Activated gamma-delta T cell treated with anti-CD3 and anti-CD28 coated beads, Interleukin-2, amount 50 U/mL, for 16 hours (primary cell): ENCODE results near the gene ASS1.

ENCODE experiments used
- DNase-seq: peaks from one replicate; pipeline ENCODE4 v3.0.0-alpha.2; 2020; ENCODE audit warnings: low read depth

Gene ASS1

GRCh38 chr9:130473009-130473408 is 28.2 kb downstream of the ASS1 start:
- DNase-seq, result no peak

DNA sequence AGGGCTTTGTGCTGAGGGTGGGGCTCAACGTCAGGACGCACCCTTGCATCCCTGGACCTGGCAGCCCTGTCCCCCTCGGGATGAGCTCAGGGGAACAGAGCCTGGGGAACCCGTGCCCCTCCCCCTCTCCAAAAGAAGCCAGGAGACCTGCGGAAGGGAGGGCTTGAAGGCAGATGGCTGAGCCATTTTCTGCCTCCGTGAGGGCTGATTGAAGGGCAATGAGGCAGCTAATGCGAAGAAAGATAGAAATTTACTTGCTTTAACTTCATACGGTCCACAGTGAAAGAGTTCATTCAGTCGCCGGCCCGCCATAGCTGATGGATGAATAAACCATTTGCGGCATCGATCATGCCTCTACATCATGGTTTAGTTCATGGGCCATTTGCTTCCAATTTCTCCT is 28.8 kb downstream of the ASS1 start:
- no peak for DNase-seq

DNA sequence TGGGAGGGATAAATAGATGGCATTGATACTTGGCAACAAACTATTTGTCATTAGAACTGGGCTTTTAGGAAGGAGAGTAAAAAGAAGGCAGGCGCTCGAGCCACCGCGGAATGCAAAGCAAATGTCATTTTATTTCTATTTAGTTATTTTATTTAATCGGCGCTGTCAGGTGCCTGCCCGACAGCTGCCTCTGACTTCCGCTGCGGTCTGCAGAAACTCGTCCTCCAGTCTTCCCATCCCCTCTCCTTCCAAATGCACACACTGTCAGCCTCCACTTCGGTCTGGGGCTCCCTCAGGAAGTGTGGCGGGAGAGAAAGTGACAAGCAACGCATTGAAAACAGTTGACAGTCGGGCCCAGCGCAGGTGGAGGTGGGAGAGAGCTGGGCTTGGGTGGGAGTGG is 29.3 kb downstream of the ASS1 start:
- no peak for DNase-seq

- DNase-seq, result no peak
Observed at GRCh38 chr9:130476151-130476730, 31.5 kb downstream of the ASS1 start.

- DNase-seq, result no peak
Observed at GRCh38 chr9:130477564-130477963, 32.8 kb downstream of the ASS1 start.

DNA sequence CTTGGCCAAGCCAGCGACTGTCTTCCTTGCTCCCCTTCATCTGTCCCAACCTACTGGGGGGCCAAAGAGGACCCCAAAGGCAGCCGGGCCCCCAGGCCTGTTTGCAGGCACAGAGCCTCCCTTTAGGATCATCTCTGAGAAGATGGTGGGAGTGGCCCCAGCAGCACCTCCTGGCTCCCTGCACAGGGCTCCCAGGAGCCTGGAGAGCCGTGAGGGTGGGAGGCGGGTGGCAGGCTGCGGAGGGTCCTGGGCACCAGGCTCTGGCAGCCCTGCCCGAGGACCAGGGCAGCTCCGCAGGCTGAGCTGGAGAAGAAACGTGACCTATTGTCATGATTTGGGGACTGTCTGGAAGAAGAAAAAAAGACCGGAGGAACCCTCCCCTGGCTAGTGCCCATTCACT is 33.4 kb downstream of the ASS1 start:
- no peak for DNase-seq

DNA sequence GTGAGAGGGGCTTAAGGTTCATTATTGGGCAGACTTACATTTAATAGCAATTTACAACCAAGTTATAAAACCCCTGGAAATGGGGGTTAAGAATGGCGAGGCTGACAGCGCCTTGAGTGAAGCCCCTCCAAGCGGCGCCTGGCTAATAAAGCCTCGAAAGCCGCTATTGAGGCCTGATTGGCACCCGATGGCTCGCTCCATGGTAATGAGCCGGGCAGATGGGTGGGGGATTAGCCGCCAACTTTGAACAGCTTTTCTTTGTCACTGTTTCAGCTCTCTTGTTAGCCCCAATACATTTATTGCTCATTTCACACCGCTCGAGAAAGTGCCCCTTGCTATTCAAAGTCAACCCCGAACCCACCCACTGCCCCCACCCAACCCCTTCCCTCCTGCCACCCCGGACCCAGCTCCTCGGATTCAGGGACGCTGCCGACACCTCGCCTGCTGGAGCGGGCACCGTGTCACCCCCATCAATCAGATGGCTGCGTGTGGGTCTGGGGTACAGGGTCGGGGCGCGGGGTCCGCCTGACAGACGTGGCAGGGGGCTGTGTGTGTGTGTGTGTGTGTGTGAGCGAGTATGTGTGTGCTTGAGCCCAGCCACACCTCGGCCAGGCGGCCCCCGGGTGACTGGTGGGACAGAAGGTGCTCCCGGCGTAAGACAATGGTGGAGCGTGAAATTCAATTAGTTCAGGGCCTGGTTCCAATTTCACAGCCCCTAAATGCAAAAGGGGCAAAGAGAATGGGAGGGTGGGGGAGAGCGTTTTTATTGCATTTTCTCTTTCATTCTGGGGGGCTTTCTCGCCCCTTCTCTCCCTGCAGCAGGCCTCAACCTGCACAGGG is 34.2 kb downstream of the ASS1 start:
- no peak for DNase-seq

DNA sequence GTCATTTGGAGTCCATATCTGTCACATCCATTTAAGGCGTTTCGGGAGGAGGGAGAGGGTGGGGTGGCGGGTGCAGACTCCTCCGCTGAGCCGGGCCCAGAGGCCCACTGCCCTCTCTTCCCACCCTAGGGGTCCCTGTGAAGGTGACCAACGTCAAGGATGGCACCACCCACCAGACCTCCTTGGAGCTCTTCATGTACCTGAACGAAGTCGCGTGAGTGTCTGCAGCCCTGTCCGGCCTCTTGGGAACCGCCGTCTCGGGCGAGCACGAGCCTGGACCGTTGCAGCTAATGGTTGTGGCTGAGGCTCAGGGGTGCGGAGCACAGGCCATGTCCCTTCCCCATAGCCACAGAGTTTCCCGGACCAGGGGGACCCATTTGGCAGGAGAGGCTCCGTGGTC is 34.8 kb downstream of the ASS1 start:
- no peak for DNase-seq

DNA sequence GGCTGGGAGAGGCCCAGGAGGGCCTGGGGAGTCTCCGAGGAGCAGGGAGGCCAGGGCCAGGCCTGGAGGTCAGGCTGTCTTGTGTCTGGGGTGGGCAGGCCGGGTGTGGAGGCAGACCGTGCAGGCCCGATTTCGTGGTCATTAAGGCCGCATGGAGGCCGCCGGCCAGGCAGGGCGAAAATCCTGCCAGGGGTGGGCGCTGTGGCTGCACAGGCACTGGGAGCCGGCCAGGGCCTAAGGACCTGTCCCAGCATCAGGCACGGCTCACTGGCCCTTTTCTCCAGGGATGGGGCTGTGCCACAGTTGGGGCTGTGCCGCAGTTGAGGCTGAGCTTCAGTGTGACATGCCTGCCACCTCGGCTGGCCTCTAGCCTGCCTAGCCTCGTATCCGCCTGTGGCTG is 35.9 kb downstream of the ASS1 start:
- DNase-seq, result no peak

DNA sequence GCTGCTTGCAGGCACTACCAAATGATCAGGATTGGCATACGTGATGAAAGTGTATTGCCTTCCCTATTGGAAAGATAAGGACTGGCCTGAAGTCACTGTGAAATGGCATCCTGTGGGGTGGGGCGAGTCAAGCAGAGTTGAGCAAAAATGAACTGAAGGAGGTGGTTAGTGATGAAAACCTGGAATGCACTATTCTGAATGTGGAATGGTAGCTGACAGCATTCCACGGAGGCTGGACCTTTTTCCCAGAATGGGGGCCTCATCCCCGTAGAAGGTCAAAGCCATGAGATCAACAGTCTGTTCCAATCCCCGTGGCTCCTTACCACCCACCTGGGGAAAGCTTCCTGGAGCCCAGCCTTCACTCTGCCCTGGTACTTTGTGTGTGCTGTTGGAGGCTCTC is 37.7 kb downstream of the ASS1 start:
- DNase-seq, result no peak

GRCh38 chr9:130483371-130483971 is 38.7 kb downstream of the ASS1 start:
- DNase-seq, result no peak

DNA sequence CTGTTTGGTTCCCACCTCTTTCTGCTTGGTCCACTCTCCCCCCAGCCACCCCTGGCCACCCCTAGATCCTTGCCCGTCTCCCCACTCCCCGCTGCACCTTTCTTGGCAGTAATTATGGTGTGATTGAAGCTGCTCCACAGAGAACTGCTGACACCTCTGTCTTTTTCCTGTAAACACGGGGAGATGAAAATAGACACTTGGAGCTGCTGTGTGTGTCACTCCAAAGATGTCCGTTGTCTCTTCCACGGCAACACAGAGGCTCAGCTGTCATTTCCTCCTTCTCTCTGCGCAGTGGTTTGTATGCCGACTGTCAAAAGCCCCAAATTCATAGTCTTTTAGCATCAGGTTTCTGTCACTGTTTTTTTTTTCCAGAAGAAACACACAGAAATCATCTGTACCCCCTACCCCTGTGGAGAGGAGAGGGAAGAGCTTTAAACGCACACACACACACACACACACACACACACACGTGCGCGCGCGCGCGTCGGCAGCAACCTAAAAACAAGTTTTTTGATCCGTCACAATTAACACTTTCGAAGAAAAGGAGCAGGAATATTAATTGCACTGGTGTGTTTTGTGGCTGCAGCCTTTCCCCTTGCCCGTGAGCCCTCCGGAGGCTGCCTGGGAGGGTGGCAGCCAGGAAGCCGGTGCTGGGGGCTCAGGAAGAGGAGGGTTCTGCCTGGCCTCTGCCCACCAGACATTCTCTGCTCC is 39.8 kb downstream of the ASS1 start:
- no peak for DNase-seq

DNA sequence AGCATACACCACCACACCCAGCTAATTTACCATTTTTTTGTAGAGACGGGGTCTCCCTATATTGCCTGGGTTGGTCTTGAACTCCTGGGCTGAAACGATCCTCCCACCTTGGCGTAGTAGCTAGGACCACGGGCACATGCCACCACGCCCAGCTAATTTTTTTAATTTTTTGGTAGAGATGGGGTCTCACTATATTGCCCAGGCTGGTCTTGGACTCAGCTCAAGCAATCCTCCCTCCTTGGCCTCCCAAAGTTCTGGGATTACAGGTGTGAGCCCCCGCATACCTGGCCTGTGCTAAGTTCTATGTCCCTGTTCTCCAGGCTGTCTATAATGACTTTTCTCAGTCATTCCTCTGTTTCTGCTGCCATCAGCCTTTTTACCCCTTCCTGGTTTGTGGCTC is 41.3 kb downstream of the ASS1 start:
- DNase-seq, result no peak

GRCh38 chr9:130487500-130487899 is 42.7 kb downstream of the ASS1 start:
- no peak for DNase-seq

- DNase-seq, result no peak
Observed at GRCh38 chr9:130488621-130489330, 44.0 kb downstream of the ASS1 start.

DNA sequence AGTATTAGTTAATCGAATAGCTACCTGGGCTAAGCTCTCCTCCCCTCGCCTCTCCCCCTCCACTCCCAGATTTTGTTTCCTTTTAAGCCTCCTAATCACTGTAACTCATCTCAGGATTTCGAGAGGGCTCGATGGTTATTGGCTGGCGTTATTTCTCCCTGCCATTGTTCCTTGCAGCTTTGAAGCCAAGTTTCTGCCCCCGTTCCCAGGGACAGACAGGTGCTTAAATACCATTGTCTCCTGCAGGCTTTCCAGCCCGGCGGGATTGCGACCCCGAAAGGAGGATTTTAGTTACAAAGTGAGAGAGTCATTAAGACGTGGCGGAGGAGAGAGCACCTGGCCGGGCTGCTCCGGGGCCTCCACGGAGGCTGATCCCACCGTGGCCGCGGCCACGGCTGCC is 46.2 kb downstream of the ASS1 start:
- DNase-seq, result no peak

DNA sequence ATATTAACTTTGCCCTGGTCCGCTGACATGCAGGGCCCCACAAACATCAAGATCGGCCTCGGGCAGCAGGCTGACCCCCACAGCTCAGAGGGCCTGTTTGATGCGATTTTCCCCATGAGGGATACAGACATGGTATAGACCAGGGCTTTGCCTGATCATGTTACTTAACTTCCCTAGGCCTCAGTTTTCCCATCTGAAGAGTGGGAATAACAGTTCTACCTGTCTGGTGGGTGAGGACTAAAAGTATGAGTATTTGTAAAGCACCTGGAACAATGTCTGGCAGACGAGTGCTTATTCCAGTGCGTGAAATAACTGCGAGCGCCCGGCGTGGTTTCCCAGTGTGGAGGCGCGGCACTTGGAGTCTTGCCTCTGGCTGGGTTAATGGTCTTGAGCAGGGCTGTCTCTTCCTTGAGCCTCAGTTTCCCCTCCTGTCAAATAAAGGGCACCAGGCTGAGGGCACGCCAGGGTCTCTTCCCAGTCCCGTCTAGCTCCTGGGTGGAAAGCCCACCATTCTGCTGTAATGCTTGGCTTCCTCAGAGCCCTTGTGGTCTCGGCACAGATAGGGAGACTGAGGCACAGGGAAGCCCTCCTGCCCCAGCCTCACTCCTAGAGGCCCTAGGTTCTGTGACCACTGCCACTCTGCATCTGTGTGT is 47.2 kb downstream of the ASS1 start:
- DNase-seq, result no peak

GRCh38 chr9:130493021-130493420 is 48.3 kb downstream of the ASS1 start:
- no peak for DNase-seq

GRCh38 chr9:130493476-130493875 is 48.7 kb downstream of the ASS1 start:
- no peak for DNase-seq

DNA sequence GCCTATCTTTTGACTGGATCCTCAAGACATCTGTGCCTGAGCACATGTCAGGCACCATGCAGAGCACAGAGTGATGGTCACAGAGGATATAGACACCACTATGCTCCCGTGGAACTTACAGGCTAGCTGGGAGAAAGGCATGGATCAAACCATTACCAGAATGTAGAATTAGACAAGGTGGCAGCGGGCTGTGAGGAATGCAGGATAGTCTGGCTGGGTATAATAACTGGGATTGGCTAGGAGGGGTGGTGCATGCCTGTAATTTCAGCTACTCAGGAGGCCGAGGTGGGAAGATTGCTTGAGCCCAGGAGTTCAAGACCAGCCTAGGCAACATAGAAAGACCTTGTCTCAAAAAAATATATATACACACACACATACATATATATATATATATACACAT is 50.3 kb downstream of the ASS1 start:
- no peak for DNase-seq

GRCh38 chr9:130497139-130497538 is 52.4 kb downstream of the ASS1 start:
- no peak for DNase-seq
